NCI-H345 (cell line): Measurements from ENCODE around the gene SPTSSA.
"Not testable (repeated sequence)": the region's sequence is repeated elsewhere in the genome, so short reads cannot be mapped to it uniquely, and the experiment has no call there.

Source experiments
- DNase-seq: peaks from one replicate; lab custom pipeline; 2025; lab: John Stamatoyannopoulos, UW

The SPTSSA gene

GRCh38 chr14:34426313-34427295, 35.4 kb downstream of the SPTSSA start:
- no peak for DNase-seq

GRCh38 chr14:34425095-34425851, 36.8 kb downstream of the SPTSSA start:
- no peak for DNase-seq

GRCh38 chr14:34424488-34424887, 37.6 kb downstream of the SPTSSA start:
- DNase-seq = no peak

- no peak for DNase-seq
Observed at GRCh38 chr14:34423445-34423844, 38.6 kb downstream of the SPTSSA start.

- no peak for DNase-seq
Observed at GRCh38 chr14:34420547-34421150, 41.4 kb downstream of the SPTSSA start.

- no peak for DNase-seq
Observed at GRCh38 chr14:34409721-34410120, 52.3 kb downstream of the SPTSSA start.

GRCh38 chr14:34407951-34408350, 54.1 kb downstream of the SPTSSA start:
- DNase-seq = no peak

GRCh38 chr14:34404416-34404815, 57.6 kb downstream of the SPTSSA start:
- no peak for DNase-seq

- DNase-seq = no peak
Observed at GRCh38 chr14:34403646-34404045, 58.4 kb downstream of the SPTSSA start.

GRCh38 chr14:34398024-34398423, 64.0 kb downstream of the SPTSSA start:
- DNase-seq = no peak

GRCh38 chr14:34387974-34388516, 74.0 kb downstream of the SPTSSA start:
- DNase-seq = no peak

GRCh38 chr14:34386865-34387485, 75.1 kb downstream of the SPTSSA start:
- no peak for DNase-seq

- DNase-seq = not testable (repeated sequence)
Observed at GRCh38 chr14:34385881-34386280, 76.2 kb downstream of the SPTSSA start.

GRCh38 chr14:34383839-34384238, 78.2 kb downstream of the SPTSSA start:
- DNase-seq = no peak
